Measurements from ENCODE around the gene TNS3. TPM values are rescaled to one million over a fixed set of nuclear protein-coding genes. Genes with fewer than 3 reads are reported as not detected.

The TNS3 gene
- polyA plus RNA-seq, 3 donors = 5.2 to 30.3 (median 7.9) TPM

GRCh38 chr7:47514818-47515217 lies 67.1 kb downstream of the TNS3 start:
- Histone ChIP-seq H3K36me3 (replicated peaks in 1 of 2; ENCODE audit: control insufficient read depth in 1 of 2, insufficient read depth in 2 of 2, low read length in 2 of 2) (peaks cover 18 to 65% of the 10 kb centered on the region in 2 donors), H4K20me1 (ENCODE audit: insufficient read depth, low read length) (peaks cover 99% of the 10 kb centered on the region), H3K9me3 (replicated peaks in 1 of 2; ENCODE audit: control insufficient read depth in 1 of 2, insufficient read depth in 1 of 2, low read length in 2 of 2) (no peaks in the 10 kb centered on the region), H3K4me1 (ENCODE audit: control insufficient read depth in 1 of 2, insufficient read depth in 2 of 2, low read length in 2 of 2) (peaks cover 10 to 14% of the 10 kb centered on the region in 2 donors), H3K79me2 (ENCODE audit: insufficient read depth, low read length) (peaks cover 89% of the 10 kb centered on the region), H3K27me3 (ENCODE audit: control insufficient read depth in 2 of 2, insufficient read depth in 2 of 2, low read length in 2 of 2) (no peaks in the 10 kb centered on the region), H3K4me3 (replicated peaks in 1 of 3; ENCODE audit: low read depth in 2 of 3, low read length in 3 of 3) (no peak overlapping the region), H3K4me2 (replicated peaks; ENCODE audit: extremely low read depth, low read length, poor library complexity, severe bottlenecking) (no peak overlapping the region), H3K9ac (ENCODE audit: insufficient read depth, low read length, poor library complexity, severe bottlenecking) (no peak overlapping the region), H2AFZ (ENCODE audit: insufficient read depth, low read depth, low read length, poor library complexity, severe bottlenecking) (no peak overlapping the region), H3K27ac (ENCODE audit: low read depth in 1 of 2, low read length in 2 of 2) (no peak overlapping the region)
- Mint-ChIP-seq H3K9me3 (no peaks in the 10 kb centered on the region), H3K27me3 (ENCODE audit: low read depth in 3 of 3) (no peaks in the 10 kb centered on the region), H3K4me3 (no peak overlapping the region), H3K27ac (no peak overlapping the region), H3K4me1 (peaks cover 11% of the 10 kb centered on the region), H3K36me3 (peaks cover 38 to 46% of the 10 kb centered on the region in 2 donors)
- no peak for DNase-seq
- intact Hi-C loops (cut with micrococcal nuclease) = no loop called here
- TF ChIP-seq CTCF (IDR thresholded peaks at IDR 0.05) = no peak
- WGBS (ENCODE audit: insufficient coverage) = no CpG with 5 or more reads among the region's 3 CpGs

GRCh38 chr7:47514367-47514766 lies 67.5 kb downstream of the TNS3 start:
- intact Hi-C loops (cut with micrococcal nuclease) = no loop called here
- no peak overlapping the region for H3K9ac ChIP-seq (ENCODE audit: insufficient read depth, low read length, poor library complexity, severe bottlenecking)
- H3K4me1 Mint-ChIP-seq = peaks cover 11% of the 10 kb centered on the region
- H3K27me3 ChIP-seq (ENCODE audit: control insufficient read depth in 2 of 2, insufficient read depth in 2 of 2, low read length in 2 of 2) = no peaks in the 10 kb centered on the region
- no peaks in the 10 kb centered on the region for H3K27me3 Mint-ChIP-seq (ENCODE audit: low read depth in 3 of 3)
- no peak overlapping the region for H3K27ac ChIP-seq (ENCODE audit: low read depth in 1 of 2, low read length in 2 of 2)
- no peak for TF ChIP-seq CTCF (IDR thresholded peaks at IDR 0.05)
- H3K36me3 Mint-ChIP-seq = peaks cover 42 to 48% of the 10 kb centered on the region in 2 donors
- H3K4me3 Mint-ChIP-seq = no peak overlapping the region
- H3K9me3 Mint-ChIP-seq = peaks cover 0 to 4% (median 0%) of the 10 kb centered on the region in 7 donors
- 90% methylated on average over 4 of the region's 4 CpGs for WGBS (ENCODE audit: insufficient coverage)
- no peak overlapping the region for H2AFZ ChIP-seq (ENCODE audit: insufficient read depth, low read depth, low read length, poor library complexity, severe bottlenecking)
- no peak for DNase-seq
- peaks cover 90% of the 10 kb centered on the region for H3K79me2 ChIP-seq (ENCODE audit: insufficient read depth, low read length)
- H3K4me1 ChIP-seq (ENCODE audit: control insufficient read depth in 1 of 2, insufficient read depth in 2 of 2, low read length in 2 of 2) = peaks cover 10 to 14% of the 10 kb centered on the region in 2 donors
- no peak overlapping the region for H3K4me3 ChIP-seq (replicated peaks in 1 of 3; ENCODE audit: low read depth in 2 of 3, low read length in 3 of 3)
- H3K36me3 ChIP-seq (replicated peaks in 1 of 2; ENCODE audit: control insufficient read depth in 1 of 2, insufficient read depth in 2 of 2, low read length in 2 of 2) = peaks cover 19 to 67% of the 10 kb centered on the region in 2 donors
- no peaks in the 10 kb centered on the region for H3K9me3 ChIP-seq (replicated peaks in 1 of 2; ENCODE audit: control insufficient read depth in 1 of 2, insufficient read depth in 1 of 2, low read length in 2 of 2)
- peaks cover 100% of the 10 kb centered on the region for H4K20me1 ChIP-seq (ENCODE audit: insufficient read depth, low read length)
- no peak overlapping the region for H3K27ac Mint-ChIP-seq
- no peak overlapping the region for H3K4me2 ChIP-seq (replicated peaks; ENCODE audit: extremely low read depth, low read length, poor library complexity, severe bottlenecking)

Measured in CD14-positive monocyte (primary cell).